Mesothelial cell of epicardium (in vitro differentiated cells): Measurements from ENCODE around the gene NR5A1. TPM values are rescaled to one million over a fixed set of nuclear protein-coding genes. Genes with fewer than 3 reads are reported as not detected.

Source experiments
- DNase-seq, 2 experiments: peaks; one replicate each; pipeline ENCODE4 v3.0.0; 2021; ENCODE audit warnings: low spot score in 2 of 2; ENCODE audit not compliant: unreplicated experiment in 2 of 2
- H3K27ac Mint-ChIP-seq: 2 replicates; pipeline ENCODE4 v1.8.0; 2021; ENCODE audit warnings: mixed read lengths
- H3K27me3 Mint-ChIP-seq: 2 replicates; pipeline ENCODE4 v1.8.0; 2021; ENCODE audit warnings: low read depth, mixed read lengths
- H3K36me3 Mint-ChIP-seq: 2 replicates; pipeline ENCODE4 v1.8.0; 2021; ENCODE audit warnings: mixed read lengths
- H3K4me1 Mint-ChIP-seq: 2 replicates; pipeline ENCODE4 v1.8.0; 2021; ENCODE audit warnings: mixed read lengths
- H3K4me3 Mint-ChIP-seq: 2 replicates; pipeline ENCODE4 v1.8.0; 2021; ENCODE audit warnings: mild to moderate bottlenecking, moderate library complexity, mixed read lengths
- H3K9me3 Mint-ChIP-seq: 2 replicates; pipeline ENCODE4 v1.8.0; 2021; ENCODE audit warnings: mixed read lengths
- CTCF ChIP-seq: fragments of 200-600 bp; sonication (generic); IDR thresholded peaks from one replicate; pipeline ENCODE4 v1.5.0; 2021; ENCODE audit warnings: antibody characterized with exemption; ENCODE audit not compliant: unreplicated experiment
- total RNA-seq: library from RNA; stranded (reverse); gene quantifications from 3 replicates; pipeline ENCODE4 v1.2.1, GENCODE V29; 2021

The NR5A1 gene
- total RNA-seq, 1 donor from 2014 or later: 0.25 TPM

GRCh38 chr9:124493794-124494479 lies 13.3 kb downstream of the NR5A1 start:
- H3K4me1 Mint-ChIP-seq: no peaks in the 10 kb centered on the region
- no peaks in the 10 kb centered on the region for H3K36me3 Mint-ChIP-seq
- TF ChIP-seq CTCF: no peak
- no peaks in the 10 kb centered on the region for H3K9me3 Mint-ChIP-seq
- no peak overlapping the region for H3K27ac Mint-ChIP-seq
- DNase-seq: no peak
- peaks cover 39% of the 10 kb centered on the region for H3K27me3 Mint-ChIP-seq
- no peak overlapping the region for H3K4me3 Mint-ChIP-seq

- Mint-ChIP-seq H3K27ac (no peak overlapping the region), H3K9me3 (no peaks in the 10 kb centered on the region), H3K4me3 (no peak overlapping the region), H3K27me3 (peaks cover 44% of the 10 kb centered on the region), H3K36me3 (no peaks in the 10 kb centered on the region), H3K4me1 (no peaks in the 10 kb centered on the region)
- DNase-seq: no peak
- TF ChIP-seq CTCF: no peak
Observed at GRCh38 chr9:124493218-124493617, 14.0 kb downstream of the NR5A1 start.

- Mint-ChIP-seq H3K4me3 (no peak overlapping the region), H3K36me3 (no peaks in the 10 kb centered on the region), H3K9me3 (no peaks in the 10 kb centered on the region), H3K4me1 (no peaks in the 10 kb centered on the region), H3K27me3 (peaks cover 44% of the 10 kb centered on the region), H3K27ac (no peak overlapping the region)
- no peak for TF ChIP-seq CTCF
- DNase-seq: no peak
Observed at GRCh38 chr9:124492818-124493217, 14.4 kb downstream of the NR5A1 start.

- H3K4me3 Mint-ChIP-seq: no peak overlapping the region
- peaks cover 43% of the 10 kb centered on the region for H3K27me3 Mint-ChIP-seq
- H3K36me3 Mint-ChIP-seq: no peaks in the 10 kb centered on the region
- TF ChIP-seq CTCF: no peak
- no peaks in the 10 kb centered on the region for H3K9me3 Mint-ChIP-seq
- no peak overlapping the region for H3K27ac Mint-ChIP-seq
- no peak for DNase-seq
- no peaks in the 10 kb centered on the region for H3K4me1 Mint-ChIP-seq
Observed at GRCh38 chr9:124491049-124491975, 15.9 kb downstream of the NR5A1 start.

GRCh38 chr9:124490004-124490403 lies 17.2 kb downstream of the NR5A1 start:
- H3K27ac Mint-ChIP-seq: no peak overlapping the region
- no peak overlapping the region for H3K4me3 Mint-ChIP-seq
- no peak for DNase-seq
- TF ChIP-seq CTCF: no peak
- no peaks in the 10 kb centered on the region for H3K9me3 Mint-ChIP-seq
- no peaks in the 10 kb centered on the region for H3K36me3 Mint-ChIP-seq
- H3K27me3 Mint-ChIP-seq: peaks cover 46% of the 10 kb centered on the region
- no peaks in the 10 kb centered on the region for H3K4me1 Mint-ChIP-seq
